Stimulated activated CD8-positive, alpha-beta memory T cell treated with anti-CD3 and anti-CD28 coated beads, Interleukin-7, amount 100 ng/mL, for 1 hour (primary cell): ENCODE data around the gene GPC6.

Experiments used
- DNase-seq, 2 donors: peaks; one replicate each; pipeline ENCODE4 v3.0.0-alpha.2; 2020; ENCODE audit warnings: low read depth in 2 of 2

Gene GPC6

GRCh38 chr13:93922063-93922855, 695.7 kb downstream of the GPC6 start:
- no peak for DNase-seq

GRCh38 chr13:93925990-93926389, 699.4 kb downstream of the GPC6 start:
- DNase-seq: no peak

GRCh38 chr13:93926425-93926824, 699.8 kb downstream of the GPC6 start:
- no peak for DNase-seq

GRCh38 chr13:93927431-93927830, 700.8 kb downstream of the GPC6 start:
- no peak for DNase-seq

- no peak for DNase-seq
Observed at GRCh38 chr13:93932901-93933300, 706.3 kb downstream of the GPC6 start.

GRCh38 chr13:93936901-93937300, 710.3 kb downstream of the GPC6 start:
- DNase-seq: no peak

GRCh38 chr13:93941444-93941843, 714.8 kb downstream of the GPC6 start:
- no peak for DNase-seq

- DNase-seq: no peak
Observed at GRCh38 chr13:93942016-93942415, 715.4 kb downstream of the GPC6 start.

GRCh38 chr13:93945621-93946020, 719.0 kb downstream of the GPC6 start:
- no peak for DNase-seq

- no peak for DNase-seq
Observed at GRCh38 chr13:93946994-93947393, 720.4 kb downstream of the GPC6 start.

GRCh38 chr13:93947651-93948050, 721.0 kb downstream of the GPC6 start:
- DNase-seq: no peak

GRCh38 chr13:93948162-93948922, 721.7 kb downstream of the GPC6 start:
- no peak for DNase-seq

- no peak for DNase-seq
Observed at GRCh38 chr13:93951108-93951507, 724.5 kb downstream of the GPC6 start.

GRCh38 chr13:93951951-93952350, 725.3 kb downstream of the GPC6 start:
- DNase-seq: no peak

- DNase-seq: no peak
Observed at GRCh38 chr13:93953841-93954240, 727.2 kb downstream of the GPC6 start.

GRCh38 chr13:93955904-93956303, 729.3 kb downstream of the GPC6 start:
- no peak for DNase-seq

- no peak for DNase-seq
Observed at GRCh38 chr13:93956426-93956825, 729.8 kb downstream of the GPC6 start.

GRCh38 chr13:93957371-93957770, 730.8 kb downstream of the GPC6 start:
- no peak for DNase-seq

GRCh38 chr13:93959796-93960533, 733.4 kb downstream of the GPC6 start:
- DNase-seq: no peak

- DNase-seq: no peak
Observed at GRCh38 chr13:93963266-93964145, 736.9 kb downstream of the GPC6 start.

GRCh38 chr13:93964146-93964512, 737.5 kb downstream of the GPC6 start:
- DNase-seq: no peak

GRCh38 chr13:93965587-93965986, 739.0 kb downstream of the GPC6 start:
- no peak for DNase-seq
